SK-N-DZ (cell line): ENCODE results near the gene CUX1.
"Not testable (repeated sequence)": the region's sequence is repeated elsewhere in the genome, so short reads cannot be mapped to it uniquely, and the experiment has no call there.

Experiments used
- DNase-seq: peaks from one replicate; pipeline ENCODE4 v3.0.0-alpha.2; 2015; ENCODE audit warnings: low spot score

Gene CUX1

GRCh38 chr7:102285540-102286236 is 468.3 kb downstream of the CUX1 start:
- DNase-seq, result no peak

- DNase-seq, result peak; percentile 76
Observed at GRCh38 chr7:102286237-102287110, 469.0 kb downstream of the CUX1 start, which contains the start of gene SH2B2. Gene SH2B2 (plus strand): TSS chr7:102286868. CDS start chr7:102300551, 13,683 bp downstream.

GRCh38 chr7:102287111-102287980 is 469.9 kb downstream of the CUX1 start:
- peak; percentile 40 for DNase-seq

- DNase-seq, result no peak
Observed at GRCh38 chr7:102287981-102288278, 470.5 kb downstream of the CUX1 start.

GRCh38 chr7:102288285-102288930 is 471.0 kb downstream of the CUX1 start:
- DNase-seq, result no peak

- DNase-seq, result no peak
Observed at GRCh38 chr7:102289057-102289456, 471.6 kb downstream of the CUX1 start.

GRCh38 chr7:102291056-102291915 is 473.9 kb downstream of the CUX1 start:
- no peak for DNase-seq

GRCh38 chr7:102291916-102292267 is 474.5 kb downstream of the CUX1 start:
- no peak for DNase-seq

- DNase-seq, result no peak
Observed at GRCh38 chr7:102292813-102293798, 475.7 kb downstream of the CUX1 start.

- no peak for DNase-seq
Observed at GRCh38 chr7:102294589-102294988, 477.2 kb downstream of the CUX1 start.

- no peak for DNase-seq
Observed at GRCh38 chr7:102295346-102296178, 478.1 kb downstream of the CUX1 start.

- no peak for DNase-seq
Observed at GRCh38 chr7:102296179-102296438, 478.7 kb downstream of the CUX1 start.

- DNase-seq, result no peak
Observed at GRCh38 chr7:102296514-102296913, 479.1 kb downstream of the CUX1 start.

GRCh38 chr7:102297487-102298218 is 480.2 kb downstream of the CUX1 start:
- DNase-seq, result no peak

- DNase-seq, result no peak
Observed at GRCh38 chr7:102300643-102301221, 483.3 kb downstream of the CUX1 start.

GRCh38 chr7:102301367-102301766 is 483.9 kb downstream of the CUX1 start:
- DNase-seq, result not testable (repeated sequence)

- DNase-seq, result no peak
Observed at GRCh38 chr7:102302025-102302424, 484.6 kb downstream of the CUX1 start.
